ENCODE results near the gene TRPM3.

TRPM3 gene

DNA sequence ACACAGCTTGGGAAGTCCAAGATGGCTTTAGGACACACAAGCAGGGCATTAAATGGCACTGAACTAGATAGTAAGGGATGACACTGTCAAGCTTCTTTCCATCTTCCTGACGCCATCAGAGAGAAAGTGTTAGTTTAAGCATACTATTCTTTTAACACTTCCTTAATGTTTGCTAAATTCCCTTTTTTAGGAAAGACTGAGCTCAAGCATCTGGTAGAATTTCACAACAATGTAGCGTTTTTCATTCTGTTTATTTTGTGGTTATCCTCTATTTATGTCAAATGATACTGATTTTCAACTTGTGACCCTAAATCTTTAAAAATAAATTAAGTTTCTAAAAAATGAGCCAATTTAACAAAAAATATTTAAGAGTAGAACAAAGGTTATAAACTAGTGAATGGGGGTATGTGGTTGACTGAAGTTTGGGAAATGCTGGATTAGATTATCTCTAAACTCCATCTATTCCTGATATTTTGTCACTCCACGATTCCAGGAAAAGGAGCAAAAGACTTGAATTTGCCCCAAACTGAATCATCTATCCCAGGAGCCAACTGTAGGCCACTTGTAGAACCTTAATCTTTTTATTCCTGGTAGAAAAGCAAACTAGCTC, 559.5 kb downstream of the TRPM3 start:
- Histone ChIP-seq H3K36me3 (ENCODE audit: insufficient read depth) (no peaks in the 10 kb centered on the region), H2AFZ (ENCODE audit: low read depth) (no peak overlapping the region), H3K9ac (no peak overlapping the region), H3K4me2 (no peak overlapping the region), H3K27me3 (ENCODE audit: insufficient read depth, low read depth) (no peaks in the 10 kb centered on the region), H3K4me1 (ENCODE audit: low read depth, poor library complexity, severe bottlenecking) (peaks cover 32% of the 10 kb centered on the region), H4K20me1 (ENCODE audit: insufficient read depth) (no peaks in the 10 kb centered on the region), H3K79me2 (ENCODE audit: insufficient read depth, low read depth) (no peaks in the 10 kb centered on the region), H3K27ac (no peak overlapping the region), H3K4me3 (IDR thresholded peaks at IDR 0.05; ENCODE audit: insufficient read depth, low read depth, low read length) (no peak overlapping the region)
- TF ChIP-seq, protein P1, sequence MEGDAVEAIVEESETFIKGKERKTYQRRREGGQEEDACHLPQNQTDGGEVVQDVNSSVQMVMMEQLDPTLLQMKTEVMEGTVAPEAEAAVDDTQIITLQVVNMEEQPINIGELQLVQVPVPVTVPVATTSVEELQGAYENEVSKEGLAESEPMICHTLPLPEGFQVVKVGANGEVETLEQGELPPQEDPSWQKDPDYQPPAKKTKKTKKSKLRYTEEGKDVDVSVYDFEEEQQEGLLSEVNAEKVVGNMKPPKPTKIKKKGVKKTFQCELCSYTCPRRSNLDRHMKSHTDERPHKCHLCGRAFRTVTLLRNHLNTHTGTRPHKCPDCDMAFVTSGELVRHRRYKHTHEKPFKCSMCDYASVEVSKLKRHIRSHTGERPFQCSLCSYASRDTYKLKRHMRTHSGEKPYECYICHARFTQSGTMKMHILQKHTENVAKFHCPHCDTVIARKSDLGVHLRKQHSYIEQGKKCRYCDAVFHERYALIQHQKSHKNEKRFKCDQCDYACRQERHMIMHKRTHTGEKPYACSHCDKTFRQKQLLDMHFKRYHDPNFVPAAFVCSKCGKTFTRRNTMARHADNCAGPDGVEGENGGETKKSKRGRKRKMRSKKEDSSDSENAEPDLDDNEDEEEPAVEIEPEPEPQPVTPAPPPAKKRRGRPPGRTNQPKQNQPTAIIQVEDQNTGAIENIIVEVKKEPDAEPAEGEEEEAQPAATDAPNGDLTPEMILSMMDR (conservative IDR thresholded peaks at IDR 0.05; ENCODE audit: low read depth, low read length) = no peak

DNA sequence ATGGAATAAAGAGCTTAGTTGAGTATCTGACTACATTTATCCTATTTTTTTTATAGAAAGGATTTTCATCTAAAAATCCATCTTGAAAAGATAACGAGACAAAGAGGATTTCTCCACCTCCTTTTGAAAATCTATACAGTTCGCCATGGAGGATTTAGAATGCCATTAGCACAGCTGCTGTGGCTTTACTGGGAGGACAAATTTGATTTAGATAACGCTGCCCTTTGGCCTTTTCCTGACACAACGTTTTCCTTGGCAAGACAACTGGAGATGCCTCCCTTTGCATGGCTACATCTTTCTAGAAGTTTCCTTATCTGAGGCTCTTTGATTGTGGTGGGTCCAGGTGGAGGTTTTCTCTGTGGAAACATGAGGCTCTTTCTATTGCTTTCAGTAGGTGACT, 560.3 kb downstream of the TRPM3 start:
- H3K27me3 ChIP-seq (ENCODE audit: insufficient read depth, low read depth) = no peaks in the 10 kb centered on the region
- no peaks in the 10 kb centered on the region for H3K79me2 ChIP-seq (ENCODE audit: insufficient read depth, low read depth)
- H3K36me3 ChIP-seq (ENCODE audit: insufficient read depth) = no peaks in the 10 kb centered on the region
- peaks cover 32% of the 10 kb centered on the region for H3K4me1 ChIP-seq (ENCODE audit: low read depth, poor library complexity, severe bottlenecking)
- no peak overlapping the region for H2AFZ ChIP-seq (ENCODE audit: low read depth)
- TF ChIP-seq, protein P1 (conservative IDR thresholded peaks at IDR 0.05; ENCODE audit: low read depth, low read length) = no peak
- H3K27ac ChIP-seq = no peak overlapping the region
- no peaks in the 10 kb centered on the region for H4K20me1 ChIP-seq (ENCODE audit: insufficient read depth)
- H3K4me2 ChIP-seq = no peak overlapping the region
- H3K4me3 ChIP-seq (IDR thresholded peaks at IDR 0.05; ENCODE audit: insufficient read depth, low read depth, low read length) = no peak overlapping the region
- no peak overlapping the region for H3K9ac ChIP-seq

DNA sequence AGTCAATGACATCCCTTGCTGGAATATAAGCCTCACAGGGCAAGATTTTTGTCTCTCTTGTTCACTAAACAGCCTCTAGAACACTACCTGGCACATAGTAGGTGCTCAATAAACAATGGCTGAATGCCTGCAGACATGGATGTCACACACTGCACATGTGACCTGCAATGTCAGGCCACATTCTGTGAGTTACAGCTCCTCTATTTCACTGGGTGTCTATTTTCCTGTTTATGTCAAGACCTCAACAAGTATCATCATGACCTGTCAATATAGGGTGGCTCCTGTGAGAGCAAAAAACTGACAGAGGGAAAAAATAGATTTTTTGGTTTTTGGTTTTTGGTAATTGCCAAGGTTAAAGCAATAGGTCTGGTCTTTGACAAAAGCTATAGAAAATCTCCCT, 562.3 kb downstream of the TRPM3 start:
- peaks cover 22% of the 10 kb centered on the region for H3K4me1 ChIP-seq (ENCODE audit: low read depth, poor library complexity, severe bottlenecking)
- no peak overlapping the region for H3K4me3 ChIP-seq (IDR thresholded peaks at IDR 0.05; ENCODE audit: insufficient read depth, low read depth, low read length)
- H3K9ac ChIP-seq = no peak overlapping the region
- no peaks in the 10 kb centered on the region for H4K20me1 ChIP-seq (ENCODE audit: insufficient read depth)
- H3K36me3 ChIP-seq (ENCODE audit: insufficient read depth) = no peaks in the 10 kb centered on the region
- no peak overlapping the region for H3K27ac ChIP-seq
- H2AFZ ChIP-seq (ENCODE audit: low read depth) = no peak overlapping the region
- H3K79me2 ChIP-seq (ENCODE audit: insufficient read depth, low read depth) = no peaks in the 10 kb centered on the region
- no peaks in the 10 kb centered on the region for H3K27me3 ChIP-seq (ENCODE audit: insufficient read depth, low read depth)
- H3K4me2 ChIP-seq = no peak overlapping the region
- TF ChIP-seq, protein P1 (conservative IDR thresholded peaks at IDR 0.05; ENCODE audit: low read depth, low read length) = no peak

DNA sequence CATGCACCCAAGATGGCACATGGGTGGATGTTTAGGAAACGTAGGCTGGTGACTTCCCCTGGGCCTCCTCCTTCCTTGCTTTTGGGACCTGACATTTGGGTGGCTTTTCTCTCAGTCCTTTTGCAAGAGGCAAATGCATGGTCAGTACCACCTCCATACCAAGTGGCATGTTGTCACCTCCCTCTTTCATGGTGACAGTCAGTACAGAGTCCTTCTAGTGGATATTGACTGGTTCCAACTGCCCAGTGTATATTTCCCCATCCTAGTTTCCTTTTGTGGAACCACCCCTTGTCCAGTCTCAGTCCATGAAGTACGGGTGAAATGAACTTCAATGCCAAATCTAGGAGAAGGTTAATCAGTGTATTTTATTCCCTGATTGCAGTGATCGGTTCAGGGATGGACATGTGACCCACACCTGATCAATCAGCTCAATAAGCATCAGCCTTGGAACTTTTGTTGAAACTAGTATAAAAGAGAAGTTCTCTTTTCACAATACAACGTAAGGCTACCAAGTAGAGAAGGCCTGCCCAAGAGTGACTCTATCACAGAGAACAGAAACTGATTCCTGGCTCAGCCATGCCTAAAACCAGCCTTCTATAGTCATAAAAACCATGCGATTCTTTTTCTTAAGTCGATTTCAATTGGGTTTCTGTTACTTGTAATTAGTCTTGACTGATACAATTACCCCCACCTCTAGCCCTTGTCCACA, 563.6 kb downstream of the TRPM3 start:
- H3K4me2 ChIP-seq = no peak overlapping the region
- H3K27me3 ChIP-seq (ENCODE audit: insufficient read depth, low read depth) = no peaks in the 10 kb centered on the region
- peaks cover 9% of the 10 kb centered on the region for H3K4me1 ChIP-seq (ENCODE audit: low read depth, poor library complexity, severe bottlenecking)
- H3K36me3 ChIP-seq (ENCODE audit: insufficient read depth) = no peaks in the 10 kb centered on the region
- H3K79me2 ChIP-seq (ENCODE audit: insufficient read depth, low read depth) = no peaks in the 10 kb centered on the region
- no peaks in the 10 kb centered on the region for H4K20me1 ChIP-seq (ENCODE audit: insufficient read depth)
- H3K27ac ChIP-seq = no peak overlapping the region
- TF ChIP-seq, protein P1 (conservative IDR thresholded peaks at IDR 0.05; ENCODE audit: low read depth, low read length) = no peak
- H3K9ac ChIP-seq = no peak overlapping the region
- no peak overlapping the region for H3K4me3 ChIP-seq (IDR thresholded peaks at IDR 0.05; ENCODE audit: insufficient read depth, low read depth, low read length)
- no peak overlapping the region for H2AFZ ChIP-seq (ENCODE audit: low read depth)

Measured in KMS-11 (cell line).